Measurements from ENCODE around the gene NFE2.

DNA sequence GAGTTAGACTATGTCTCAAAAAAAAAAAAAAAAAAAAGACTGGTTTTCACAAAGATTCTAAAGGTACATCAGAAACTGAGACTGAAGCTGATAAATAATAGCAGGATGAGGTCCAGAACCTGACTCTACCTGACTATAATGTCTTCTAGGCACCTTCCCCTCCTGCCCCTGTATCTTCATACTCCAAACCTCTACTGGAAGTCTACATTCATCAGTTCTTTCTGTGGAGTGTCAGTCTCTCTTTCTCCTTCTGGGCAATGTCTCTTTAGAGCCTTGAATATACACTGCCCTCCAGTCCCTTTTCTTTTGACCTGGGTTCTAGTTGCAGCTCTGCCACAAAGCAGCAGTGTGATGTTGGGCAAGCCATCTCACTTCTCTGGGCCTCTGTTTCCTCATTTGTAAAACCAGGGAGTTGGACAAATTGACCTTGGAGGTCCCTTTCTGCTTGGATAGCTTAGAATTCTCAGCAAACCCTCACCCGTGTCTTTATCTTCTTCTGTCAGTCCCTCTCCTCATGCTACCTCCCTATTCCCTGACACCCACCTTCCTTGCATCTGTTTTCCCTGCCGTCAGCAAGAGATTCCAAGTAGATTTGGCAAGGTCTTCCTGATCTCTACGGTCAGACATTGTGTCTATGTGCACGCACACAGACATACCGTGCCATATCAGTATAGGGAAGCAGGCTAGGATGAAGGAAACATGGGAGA, 4.3 kb downstream of the NFE2 start:
- TF ChIP-seq, protein P1, sequence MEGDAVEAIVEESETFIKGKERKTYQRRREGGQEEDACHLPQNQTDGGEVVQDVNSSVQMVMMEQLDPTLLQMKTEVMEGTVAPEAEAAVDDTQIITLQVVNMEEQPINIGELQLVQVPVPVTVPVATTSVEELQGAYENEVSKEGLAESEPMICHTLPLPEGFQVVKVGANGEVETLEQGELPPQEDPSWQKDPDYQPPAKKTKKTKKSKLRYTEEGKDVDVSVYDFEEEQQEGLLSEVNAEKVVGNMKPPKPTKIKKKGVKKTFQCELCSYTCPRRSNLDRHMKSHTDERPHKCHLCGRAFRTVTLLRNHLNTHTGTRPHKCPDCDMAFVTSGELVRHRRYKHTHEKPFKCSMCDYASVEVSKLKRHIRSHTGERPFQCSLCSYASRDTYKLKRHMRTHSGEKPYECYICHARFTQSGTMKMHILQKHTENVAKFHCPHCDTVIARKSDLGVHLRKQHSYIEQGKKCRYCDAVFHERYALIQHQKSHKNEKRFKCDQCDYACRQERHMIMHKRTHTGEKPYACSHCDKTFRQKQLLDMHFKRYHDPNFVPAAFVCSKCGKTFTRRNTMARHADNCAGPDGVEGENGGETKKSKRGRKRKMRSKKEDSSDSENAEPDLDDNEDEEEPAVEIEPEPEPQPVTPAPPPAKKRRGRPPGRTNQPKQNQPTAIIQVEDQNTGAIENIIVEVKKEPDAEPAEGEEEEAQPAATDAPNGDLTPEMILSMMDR (IDR thresholded peaks at IDR 0.05) = no peak
- no peak for TF ChIP-seq POLR2A (IDR thresholded peaks at IDR 0.05)
- TF ChIP-seq EP300 (IDR thresholded peaks at IDR 0.05) = no peak

Measured in tibial nerve (tissue), 4 donors.